NCI-H2029 (cell line): ENCODE data around the gene PITPNB.

Source experiments
- DNase-seq: peaks from one replicate; lab custom pipeline; 2025; lab: John Stamatoyannopoulos, UW

Gene PITPNB

GRCh38 chr22:27859336-27859735, 59.7 kb downstream of the PITPNB start:
- DNase-seq = no peak

- no peak for DNase-seq
Measured at GRCh38 chr22:27858626-27859025, 60.4 kb downstream of the PITPNB start.

- DNase-seq = no peak
Measured at GRCh38 chr22:27857443-27857842, 61.6 kb downstream of the PITPNB start.

GRCh38 chr22:27856386-27856785, 62.7 kb downstream of the PITPNB start:
- DNase-seq = no peak

GRCh38 chr22:27853424-27853823, 65.6 kb downstream of the PITPNB start:
- no peak for DNase-seq

- no peak for DNase-seq
Measured at GRCh38 chr22:27851974-27852746, 66.9 kb downstream of the PITPNB start.

- no peak for DNase-seq
Measured at GRCh38 chr22:27850000-27850521, 69.0 kb downstream of the PITPNB start.

- no peak for DNase-seq
Measured at GRCh38 chr22:27848005-27848404, 71.1 kb downstream of the PITPNB start.

- DNase-seq = no peak
Measured at GRCh38 chr22:27846910-27847309, 72.1 kb downstream of the PITPNB start.

GRCh38 chr22:27846248-27846757, 72.8 kb downstream of the PITPNB start:
- DNase-seq = no peak

- no peak for DNase-seq
Measured at GRCh38 chr22:27845644-27846043, 73.4 kb downstream of the PITPNB start.

GRCh38 chr22:27844656-27845591, 74.1 kb downstream of the PITPNB start:
- no peak for DNase-seq

GRCh38 chr22:27844256-27844655, 74.8 kb downstream of the PITPNB start:
- DNase-seq = no peak

GRCh38 chr22:27843441-27843840, 75.6 kb downstream of the PITPNB start:
- no peak for DNase-seq

GRCh38 chr22:27842669-27843431, 76.2 kb downstream of the PITPNB start:
- no peak for DNase-seq

- DNase-seq = no peak
Measured at GRCh38 chr22:27842201-27842600, 76.9 kb downstream of the PITPNB start.

- DNase-seq = no peak
Measured at GRCh38 chr22:27840436-27840835, 78.6 kb downstream of the PITPNB start.

- no peak for DNase-seq
Measured at GRCh38 chr22:27839057-27839660, 79.9 kb downstream of the PITPNB start.

- no peak for DNase-seq
Measured at GRCh38 chr22:27836181-27836580, 82.9 kb downstream of the PITPNB start.

GRCh38 chr22:27835446-27835845, 83.6 kb downstream of the PITPNB start:
- DNase-seq = no peak
